GM06990 (cell line): Measurements from ENCODE around the gene PLB1.

ENCODE experiments used
- DNase-seq: peaks from one replicate; pipeline ENCODE4 v3.0.0-alpha.2; 2011; ENCODE audit not compliant: insufficient read length; ENCODE audit errors: extremely low read depth
- H3K27me3 ChIP-seq: replicated peaks from 2 replicates; pipeline ENCODE4 v1.6.0; 2011; ENCODE audit warnings: low read length; ENCODE audit not compliant: control insufficient read depth, insufficient read depth
- H3K36me3 ChIP-seq: 2 replicates; pipeline ENCODE4 v1.5.1; 2011; ENCODE audit warnings: low read length; ENCODE audit not compliant: control insufficient read depth, insufficient read depth
- H3K4me3 ChIP-seq: replicated peaks from 2 replicates; pipeline ENCODE4 v1.5.1; 2011; ENCODE audit warnings: low read depth, mild to moderate bottlenecking, control low read depth, low read length
- TF ChIP-seq, protein P1 (sequence below): IDR thresholded peaks from 2 replicates; pipeline ENCODE4 v1.5.1; 2011; ENCODE audit warnings: low read length, control low read depth, mild to moderate bottlenecking, inconsistent platforms; ENCODE audit not compliant: insufficient read depth, poor library complexity, severe bottlenecking

The PLB1 gene

DNA sequence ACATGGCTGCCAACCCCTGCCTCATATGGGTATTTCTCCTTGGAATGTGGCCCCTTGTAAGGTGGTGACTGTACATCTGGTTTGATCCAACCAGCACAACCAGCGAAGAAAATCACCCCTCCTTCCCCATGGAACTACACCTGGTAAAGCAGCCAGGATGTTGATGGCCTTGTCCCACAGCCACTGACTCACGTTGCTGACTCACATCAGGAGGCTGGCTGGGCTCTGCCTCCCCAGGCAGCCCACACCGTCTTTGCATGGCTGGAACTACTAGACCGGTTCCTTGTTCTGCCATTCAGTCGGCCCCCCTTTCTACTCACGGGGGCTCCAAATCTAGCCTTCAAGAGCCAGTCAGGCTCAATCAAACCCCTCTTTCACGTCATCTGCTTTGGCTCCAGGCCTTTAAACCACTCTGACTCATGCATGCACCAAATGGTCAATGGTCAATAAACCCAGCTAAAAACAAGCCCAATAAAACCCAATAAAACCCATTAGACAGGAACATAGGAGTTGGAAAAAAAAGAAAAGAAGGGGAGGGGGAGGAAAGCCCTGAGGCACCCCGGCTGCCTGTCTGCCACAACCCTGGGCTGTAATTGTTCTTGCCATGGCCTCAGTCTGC is 114.8 kb downstream of the PLB1 start:
- Histone ChIP-seq H3K4me3 (no peak overlapping the region), H3K36me3 (no peaks in the 10 kb centered on the region), H3K27me3 (no peaks in the 10 kb centered on the region; the same call in 1 of the 2 replicates)
- TF ChIP-seq, protein P1, sequence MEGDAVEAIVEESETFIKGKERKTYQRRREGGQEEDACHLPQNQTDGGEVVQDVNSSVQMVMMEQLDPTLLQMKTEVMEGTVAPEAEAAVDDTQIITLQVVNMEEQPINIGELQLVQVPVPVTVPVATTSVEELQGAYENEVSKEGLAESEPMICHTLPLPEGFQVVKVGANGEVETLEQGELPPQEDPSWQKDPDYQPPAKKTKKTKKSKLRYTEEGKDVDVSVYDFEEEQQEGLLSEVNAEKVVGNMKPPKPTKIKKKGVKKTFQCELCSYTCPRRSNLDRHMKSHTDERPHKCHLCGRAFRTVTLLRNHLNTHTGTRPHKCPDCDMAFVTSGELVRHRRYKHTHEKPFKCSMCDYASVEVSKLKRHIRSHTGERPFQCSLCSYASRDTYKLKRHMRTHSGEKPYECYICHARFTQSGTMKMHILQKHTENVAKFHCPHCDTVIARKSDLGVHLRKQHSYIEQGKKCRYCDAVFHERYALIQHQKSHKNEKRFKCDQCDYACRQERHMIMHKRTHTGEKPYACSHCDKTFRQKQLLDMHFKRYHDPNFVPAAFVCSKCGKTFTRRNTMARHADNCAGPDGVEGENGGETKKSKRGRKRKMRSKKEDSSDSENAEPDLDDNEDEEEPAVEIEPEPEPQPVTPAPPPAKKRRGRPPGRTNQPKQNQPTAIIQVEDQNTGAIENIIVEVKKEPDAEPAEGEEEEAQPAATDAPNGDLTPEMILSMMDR = no peak
- DNase-seq = no peak

DNA sequence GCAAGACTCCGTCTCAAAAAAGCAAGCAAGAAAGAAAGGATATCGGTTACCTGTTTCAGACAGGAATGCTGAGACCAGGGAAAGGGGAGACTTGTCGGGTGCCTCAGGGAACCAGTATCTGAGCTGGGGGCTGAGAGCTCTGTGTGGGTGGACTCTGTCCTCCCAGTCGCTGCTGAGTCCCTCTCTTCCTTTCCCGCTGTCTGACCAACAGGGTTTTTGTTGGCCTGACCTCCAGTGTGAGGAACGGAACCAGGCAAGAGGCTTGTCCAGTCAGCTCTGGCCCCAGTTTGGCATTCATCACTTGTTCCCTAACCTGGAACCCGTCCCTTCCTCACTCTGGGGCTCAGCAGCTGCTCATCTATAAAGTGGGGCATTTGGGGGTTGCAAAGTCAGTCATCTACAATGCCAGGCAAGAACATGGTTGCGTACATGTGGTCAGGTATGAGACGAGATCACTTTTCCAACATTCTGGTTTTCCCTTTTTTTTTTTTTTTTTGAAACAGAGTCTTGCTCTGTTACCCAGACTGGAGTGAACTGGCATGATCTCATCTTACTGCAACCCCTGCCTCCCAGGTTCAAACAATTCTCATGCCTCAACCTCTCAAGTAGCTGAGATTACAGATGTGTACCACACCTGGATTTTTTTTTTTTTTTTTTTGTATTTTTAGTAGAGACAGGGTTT is 116.4 kb downstream of the PLB1 start:
- Histone ChIP-seq H3K36me3 (no peaks in the 10 kb centered on the region), H3K27me3 (no peaks in the 10 kb centered on the region; the same call in 1 of the 2 replicates)
- no peak for DNase-seq

DNA sequence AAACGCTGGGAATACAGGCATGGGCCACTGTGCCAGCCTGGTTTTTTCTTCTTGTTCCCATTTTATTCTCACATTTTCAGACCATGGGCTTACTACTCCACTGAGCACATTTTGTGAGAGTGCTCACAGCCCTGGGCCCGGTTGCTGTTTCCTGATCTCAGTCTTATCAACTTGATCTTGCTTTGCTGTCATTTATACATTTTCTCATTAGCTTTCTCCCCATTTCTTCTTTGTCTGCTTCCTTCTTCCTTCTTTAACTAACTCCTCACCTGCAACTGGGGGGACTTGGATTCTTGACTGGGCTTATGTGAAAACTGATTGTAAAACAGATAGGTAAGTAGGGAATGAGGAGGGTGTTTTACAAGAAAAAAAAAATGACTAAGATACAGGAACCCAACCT is 117.3 kb downstream of the PLB1 start:
- Histone ChIP-seq H3K27me3 (no peaks in the 10 kb centered on the region; the same call in 1 of the 2 replicates), H3K36me3 (no peaks in the 10 kb centered on the region), H3K4me3 (no peak overlapping the region)
- TF ChIP-seq, protein P1 = no peak
- no peak for DNase-seq

More for the DNA sequence above, 116.4 kb downstream of the PLB1 start:
- TF ChIP-seq, protein P1 = no peak
- H3K4me3 ChIP-seq = no peak overlapping the region

DNA sequence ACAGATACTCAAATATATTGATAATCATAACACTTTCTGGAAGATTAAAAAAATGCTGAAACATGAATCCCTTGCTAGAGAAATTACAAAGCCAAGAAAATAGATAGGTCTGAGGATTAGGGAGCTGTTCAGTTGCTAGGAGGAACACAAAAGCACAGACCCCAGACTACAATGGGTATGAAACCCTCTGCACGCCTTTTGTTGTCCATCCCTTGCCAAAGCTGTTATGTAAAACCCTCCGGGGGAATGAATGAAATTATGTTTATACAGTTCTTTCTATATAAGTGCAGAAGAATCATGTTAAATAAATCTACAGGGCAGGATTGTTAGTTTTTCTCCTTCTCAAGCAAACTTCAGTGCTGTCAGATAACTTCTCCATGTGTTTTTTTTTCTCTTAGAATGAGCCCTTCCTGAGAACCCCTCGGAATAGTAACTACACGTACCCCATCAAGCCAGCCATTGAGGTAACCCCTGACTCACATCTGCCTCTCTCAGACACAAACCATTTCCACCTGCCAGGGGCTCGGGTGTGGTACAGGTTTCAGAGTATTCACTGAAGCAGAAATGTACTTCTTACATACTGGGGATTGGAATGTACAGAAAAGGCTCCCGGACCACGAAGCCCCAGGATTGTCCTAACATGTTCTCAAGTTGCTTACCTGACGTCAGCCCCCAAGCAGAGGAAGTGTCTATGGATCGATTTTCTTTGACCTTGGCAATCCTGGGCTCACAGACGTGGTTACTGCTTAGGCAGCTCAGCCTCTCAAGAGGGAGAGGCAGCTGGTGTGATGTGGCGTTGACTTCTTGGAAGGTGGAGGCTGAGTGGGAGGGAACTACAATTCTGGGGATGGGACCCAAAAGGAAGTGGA is 118.0 kb downstream of the PLB1 start:
- Histone ChIP-seq H3K36me3 (no peaks in the 10 kb centered on the region), H3K27me3 (no peaks in the 10 kb centered on the region; the same call in 1 of the 2 replicates), H3K4me3 (no peak overlapping the region)
- DNase-seq = no peak
- TF ChIP-seq, protein P1 = no peak

DNA sequence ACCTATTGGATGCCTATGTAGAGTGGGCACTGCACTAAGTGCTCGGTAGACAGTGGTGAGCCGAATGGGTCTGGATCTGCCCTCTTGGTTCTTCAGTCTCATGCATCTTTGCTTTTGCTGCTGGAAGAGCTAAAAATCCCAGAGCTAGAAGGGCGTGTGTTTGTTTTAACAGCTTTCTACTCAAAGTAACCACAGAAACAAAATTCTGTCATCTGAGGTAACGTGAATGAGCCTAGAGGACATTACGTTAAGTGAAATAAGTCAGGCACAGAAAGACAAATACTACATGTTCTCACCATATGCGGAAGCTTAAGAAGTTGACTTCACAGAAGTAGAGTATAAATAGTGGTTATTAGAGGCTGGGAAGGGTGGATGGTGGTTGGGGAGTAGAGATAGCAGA is 119.8 kb downstream of the PLB1 start:
- no peak for DNase-seq
- Histone ChIP-seq H3K27me3 (no peaks in the 10 kb centered on the region), H3K36me3 (no peaks in the 10 kb centered on the region), H3K4me3 (no peak overlapping the region)
- TF ChIP-seq, protein P1 = no peak
